SHP77 treated with DMSO at 0.1 percent for 48 hours (cell line): Measurements from ENCODE around the gene IVL.

Experiments used
- DNase-seq: peaks from one replicate; lab custom pipeline; 2025; lab: John Stamatoyannopoulos, UW

Gene IVL

GRCh38 chr1:152954436-152954835 lies 46.1 kb downstream of the IVL start:
- no peak for DNase-seq

- no peak for DNase-seq
These were observed 49.2 kb downstream of the IVL start for GRCh38 chr1:152957561-152957960.

- DNase-seq: no peak
These were observed 50.9 kb downstream of the IVL start for GRCh38 chr1:152959273-152959672.

GRCh38 chr1:152959801-152960451 lies 51.6 kb downstream of the IVL start:
- DNase-seq: no peak

- no peak for DNase-seq
These were observed 52.2 kb downstream of the IVL start for GRCh38 chr1:152960452-152961044.
